ENCODE results near the gene LSAMP. TPM values are rescaled to one million over a fixed set of nuclear protein-coding genes. Genes with fewer than 3 reads are reported as not detected.

The LSAMP gene
- total and polyA plus RNA-seq, 2 of the 8 experiments (the other 6 are each of a cell fraction or from before 2014, with no cell fraction given), result 1.8 to 5.7 TPM

DNA sequence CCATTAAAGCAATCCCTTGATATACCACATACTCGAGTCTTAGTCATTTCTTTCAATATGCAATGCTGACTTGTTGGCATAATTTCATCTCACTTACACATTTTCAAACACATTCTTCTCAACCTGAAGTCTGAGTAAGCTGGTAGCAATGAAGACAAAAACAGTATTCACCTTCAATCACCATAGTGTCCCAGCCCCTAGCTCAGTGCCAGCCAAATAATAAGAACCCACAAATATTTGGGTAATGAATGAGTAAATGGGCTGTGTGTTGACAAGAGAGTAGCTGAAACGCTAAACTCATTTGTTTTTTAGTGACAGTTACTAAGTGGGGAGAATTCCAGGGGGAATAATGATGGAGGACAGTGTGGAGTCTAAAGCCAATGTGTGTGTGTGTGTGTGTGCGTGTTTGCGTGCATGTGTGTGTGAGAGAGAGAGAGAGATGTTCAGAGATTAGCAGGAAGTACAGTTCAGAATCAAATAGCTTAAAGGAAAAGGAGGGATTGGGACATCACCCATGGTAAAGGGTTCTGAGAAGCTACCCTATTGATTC is 656.3 kb downstream of the LSAMP start (continued):
- TF ChIP-seq BRCA1 (IDR thresholded peaks at IDR 0.05; ENCODE audit: low read depth, low read length) (no peak), SP2 (IDR thresholded peaks at IDR 0.05; ENCODE audit: low read length) (no peak)

All from H1 (cell line).